Measurements from ENCODE around the gene GPX2.
"Not testable (repeated sequence)": the region's sequence is repeated elsewhere in the genome, so short reads cannot be mapped to it uniquely, and the experiment has no call there.

Gene GPX2

GRCh38 chr14:64913477-64913876 is 29.1 kb downstream of the GPX2 start:
- DNase-seq (ENCODE audit: low read depth), result not testable (repeated sequence)

GRCh38 chr14:64912261-64912660 is 30.3 kb downstream of the GPX2 start:
- DNase-seq (ENCODE audit: low read depth), result no peak

GRCh38 chr14:64910847-64911495 is 31.6 kb downstream of the GPX2 start:
- no peak for DNase-seq (ENCODE audit: low read depth)

- DNase-seq (ENCODE audit: low read depth), result no peak
Observed at GRCh38 chr14:64906022-64906421, 36.5 kb downstream of the GPX2 start.

GRCh38 chr14:64899958-64900357 is 42.6 kb downstream of the GPX2 start:
- DNase-seq (ENCODE audit: low read depth), result no peak

GRCh38 chr14:64891839-64892375 is 50.6 kb downstream of the GPX2 start:
- peak; percentile 38 for DNase-seq (ENCODE audit: low read depth)

- DNase-seq (ENCODE audit: low read depth), result no peak
Observed at GRCh38 chr14:64891173-64891838, 51.2 kb downstream of the GPX2 start.

- DNase-seq (ENCODE audit: low read depth), result no peak
Observed at GRCh38 chr14:64889352-64889751, 53.2 kb downstream of the GPX2 start.

Data from GM04504 (cell line).